ENCODE measurements around the gene ZNF443. TPM values are rescaled to one million over a fixed set of nuclear protein-coding genes. Genes with fewer than 3 reads are reported as not detected.

Gene ZNF443
- total and polyA plus RNA-seq, 9 of the 15 experiments (the other 6 are each of a cell fraction or from before 2014, with no cell fraction given): 1.5 to 4.9 (median 2.8) TPM

DNA sequence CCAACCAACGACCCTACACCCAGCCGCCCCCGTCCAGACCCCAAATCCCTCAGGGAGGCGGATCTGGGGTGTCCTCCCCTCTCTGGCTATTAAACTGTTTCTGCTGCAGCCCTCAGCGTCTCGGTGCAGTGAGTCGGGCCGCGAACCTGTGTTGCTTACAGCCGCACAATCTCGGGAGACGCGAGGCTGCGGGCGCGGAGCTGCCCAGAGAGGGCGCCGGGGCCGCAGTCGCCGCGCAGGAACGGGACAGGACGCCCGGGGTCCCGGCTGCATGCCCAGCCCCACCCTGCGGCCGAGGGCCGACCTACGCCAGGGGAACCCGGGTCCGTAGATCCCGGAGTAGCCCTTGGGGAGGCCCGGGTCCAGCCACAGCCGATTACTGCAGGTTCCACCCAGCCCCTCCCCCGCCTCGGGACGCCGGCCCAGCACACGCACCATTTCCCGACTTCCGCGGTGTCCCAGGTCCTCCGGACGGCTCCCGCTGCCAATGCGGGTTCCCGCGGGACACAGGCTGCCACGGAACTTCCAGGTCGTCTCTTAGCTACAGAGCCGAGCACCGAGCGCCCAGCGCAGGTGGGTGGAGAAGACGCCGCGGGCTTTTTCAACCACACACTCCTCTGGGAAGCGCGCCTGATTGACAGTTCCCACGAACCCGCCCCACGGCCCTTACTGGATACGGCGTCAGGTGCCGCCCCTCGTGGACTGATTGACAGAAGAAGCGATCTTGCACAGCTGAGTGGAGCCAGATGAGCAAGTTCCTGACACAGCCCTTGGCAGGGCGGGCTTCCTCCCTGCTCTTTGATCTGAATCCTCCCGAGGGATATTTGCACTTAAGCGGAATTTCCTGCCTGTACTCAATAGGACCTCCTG is 40.0 kb downstream of the ZNF443 start, which contains the start of gene ZNF799 (continued):
- TF ChIP-seq ZNF609 (CRISPR knock-in tag; IDR thresholded peaks at IDR 0.05; ENCODE audit: borderline replicate concordance) (no peak), MNT (conservative IDR thresholded peaks at IDR 0.05) (peak; percentile 55 to 84; a peak in 3 of 4 replicates), GTF2E2 (tag; IDR thresholded peaks at IDR 0.05) (no peak), CBX8 (IDR thresholded peaks at IDR 0.05; ENCODE audit: borderline replicate concordance, extremely low read depth, low read depth, low read length, poor library complexity, severe bottlenecking) (no peak), GTF3C2 (IDR thresholded peaks at IDR 0.05; ENCODE audit: borderline replicate concordance, extremely low read depth, insufficient read length) (no peak), MXI1 (IDR thresholded peaks at IDR 0.05; ENCODE audit: low read depth, low read length) (0 out of 2 replicates have a peak, but pooled peaks have one; percentile 37), DMBX1 (CRISPR knock-in tag; IDR thresholded peaks at IDR 0.05; ENCODE audit: borderline replicate concordance) (no peak)
- TF ChIP-seq, protein P1, sequence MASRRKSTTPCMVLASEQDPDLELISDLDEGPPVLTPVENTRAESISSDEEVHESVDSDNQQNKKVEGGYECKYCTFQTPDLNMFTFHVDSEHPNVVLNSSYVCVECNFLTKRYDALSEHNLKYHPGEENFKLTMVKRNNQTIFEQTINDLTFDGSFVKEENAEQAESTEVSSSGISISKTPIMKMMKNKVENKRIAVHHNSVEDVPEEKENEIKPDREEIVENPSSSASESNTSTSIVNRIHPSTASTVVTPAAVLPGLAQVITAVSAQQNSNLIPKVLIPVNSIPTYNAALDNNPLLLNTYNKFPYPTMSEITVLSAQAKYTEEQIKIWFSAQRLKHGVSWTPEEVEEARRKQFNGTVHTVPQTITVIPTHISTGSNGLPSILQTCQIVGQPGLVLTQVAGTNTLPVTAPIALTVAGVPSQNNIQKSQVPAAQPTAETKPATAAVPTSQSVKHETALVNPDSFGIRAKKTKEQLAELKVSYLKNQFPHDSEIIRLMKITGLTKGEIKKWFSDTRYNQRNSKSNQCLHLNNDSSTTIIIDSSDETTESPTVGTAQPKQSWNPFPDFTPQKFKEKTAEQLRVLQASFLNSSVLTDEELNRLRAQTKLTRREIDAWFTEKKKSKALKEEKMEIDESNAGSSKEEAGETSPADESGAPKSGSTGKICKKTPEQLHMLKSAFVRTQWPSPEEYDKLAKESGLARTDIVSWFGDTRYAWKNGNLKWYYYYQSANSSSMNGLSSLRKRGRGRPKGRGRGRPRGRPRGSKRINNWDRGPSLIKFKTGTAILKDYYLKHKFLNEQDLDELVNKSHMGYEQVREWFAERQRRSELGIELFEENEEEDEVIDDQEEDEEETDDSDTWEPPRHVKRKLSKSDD (conservative IDR thresholded peaks at IDR 0.05; ENCODE audit: low read length): no peak
- TF ChIP-seq, protein P2, sequence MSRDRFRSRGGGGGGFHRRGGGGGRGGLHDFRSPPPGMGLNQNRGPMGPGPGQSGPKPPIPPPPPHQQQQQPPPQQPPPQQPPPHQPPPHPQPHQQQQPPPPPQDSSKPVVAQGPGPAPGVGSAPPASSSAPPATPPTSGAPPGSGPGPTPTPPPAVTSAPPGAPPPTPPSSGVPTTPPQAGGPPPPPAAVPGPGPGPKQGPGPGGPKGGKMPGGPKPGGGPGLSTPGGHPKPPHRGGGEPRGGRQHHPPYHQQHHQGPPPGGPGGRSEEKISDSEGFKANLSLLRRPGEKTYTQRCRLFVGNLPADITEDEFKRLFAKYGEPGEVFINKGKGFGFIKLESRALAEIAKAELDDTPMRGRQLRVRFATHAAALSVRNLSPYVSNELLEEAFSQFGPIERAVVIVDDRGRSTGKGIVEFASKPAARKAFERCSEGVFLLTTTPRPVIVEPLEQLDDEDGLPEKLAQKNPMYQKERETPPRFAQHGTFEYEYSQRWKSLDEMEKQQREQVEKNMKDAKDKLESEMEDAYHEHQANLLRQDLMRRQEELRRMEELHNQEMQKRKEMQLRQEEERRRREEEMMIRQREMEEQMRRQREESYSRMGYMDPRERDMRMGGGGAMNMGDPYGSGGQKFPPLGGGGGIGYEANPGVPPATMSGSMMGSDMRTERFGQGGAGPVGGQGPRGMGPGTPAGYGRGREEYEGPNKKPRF (IDR thresholded peaks at IDR 0.05; ENCODE audit: low read depth, low read length): no peak

Data from K562 (cell line).